ENCODE results near the gene CEP112.
"Not testable (repeated sequence)": the region's sequence is repeated elsewhere in the genome, so short reads cannot be mapped to it uniquely, and the experiment has no call there.

CEP112 gene

GRCh38 chr17:65811043-65811442 is 380.9 kb downstream of the CEP112 start:
- DNase-seq = no peak

- DNase-seq = no peak
Observed at GRCh38 chr17:65809366-65809765, 382.6 kb downstream of the CEP112 start.

- DNase-seq = not testable (repeated sequence)
Observed at GRCh38 chr17:65808566-65808965, 383.4 kb downstream of the CEP112 start.

GRCh38 chr17:65807361-65807760 is 384.6 kb downstream of the CEP112 start:
- DNase-seq = no peak

- DNase-seq = no peak
Observed at GRCh38 chr17:65801513-65801912, 390.4 kb downstream of the CEP112 start.

GRCh38 chr17:65800655-65801054 is 391.3 kb downstream of the CEP112 start:
- DNase-seq = no peak

GRCh38 chr17:65799869-65800268 is 392.1 kb downstream of the CEP112 start:
- no peak for DNase-seq

GRCh38 chr17:65799454-65799853 is 392.5 kb downstream of the CEP112 start:
- no peak for DNase-seq

- DNase-seq = no peak
Observed at GRCh38 chr17:65797809-65798208, 394.1 kb downstream of the CEP112 start.

- DNase-seq = no peak
Observed at GRCh38 chr17:65797101-65797500, 394.8 kb downstream of the CEP112 start.

GRCh38 chr17:65794572-65794971 is 397.4 kb downstream of the CEP112 start:
- DNase-seq = no peak

- no peak for DNase-seq
Observed at GRCh38 chr17:65790241-65790640, 401.7 kb downstream of the CEP112 start.

GRCh38 chr17:65787503-65787902 is 404.4 kb downstream of the CEP112 start:
- DNase-seq = no peak

GRCh38 chr17:65786479-65786878 is 405.5 kb downstream of the CEP112 start:
- DNase-seq = no peak

GRCh38 chr17:65785109-65785508 is 406.8 kb downstream of the CEP112 start:
- DNase-seq = no peak

GRCh38 chr17:65783845-65784334 is 408.0 kb downstream of the CEP112 start:
- no peak for DNase-seq

GRCh38 chr17:65782104-65782706 is 409.7 kb downstream of the CEP112 start:
- not testable (repeated sequence) for DNase-seq

GRCh38 chr17:65780111-65780510 is 411.8 kb downstream of the CEP112 start:
- DNase-seq = no peak

GRCh38 chr17:65776890-65777289 is 415.0 kb downstream of the CEP112 start:
- no peak for DNase-seq

GRCh38 chr17:65774787-65775186 is 417.1 kb downstream of the CEP112 start:
- no peak for DNase-seq

- no peak for DNase-seq
Observed at GRCh38 chr17:65772989-65773388, 418.9 kb downstream of the CEP112 start.

- no peak for DNase-seq
Observed at GRCh38 chr17:65771704-65772103, 420.2 kb downstream of the CEP112 start.

GRCh38 chr17:65763786-65764185 is 428.1 kb downstream of the CEP112 start:
- DNase-seq = no peak

- DNase-seq = no peak
Observed at GRCh38 chr17:65762973-65763372, 429.0 kb downstream of the CEP112 start.

- no peak for DNase-seq
Observed at GRCh38 chr17:65759532-65759931, 432.4 kb downstream of the CEP112 start.

Data from cerebellar nuclear complex (tissue), 1 donor.